GM19351 (cell line): Measurements from ENCODE around the gene MEPCE.
"Not testable (repeated sequence)": the region's sequence is repeated elsewhere in the genome, so short reads cannot be mapped to it uniquely, and the experiment has no call there.

Experiments used
- ATAC-seq: cut with Tn5 transposase; IDR thresholded peaks from one replicate; pipeline ENCODE4 v1.9.1; 2021; ENCODE audit warnings: mild to moderate bottlenecking, moderate library complexity; ENCODE audit not compliant: unreplicated experiment

The MEPCE gene

GRCh38 chr7:100429637-100430492, at the start of gene MEPCE:
TSS of gene MEPCE (plus strand) at chr7:100429831. CDS start at chr7:100430019, 188 bp downstream.
- ATAC-seq: peak; percentile 39

- no peak for ATAC-seq
Measured at GRCh38 chr7:100380196-100380595, 49.4 kb upstream of the MEPCE start.

GRCh38 chr7:100381531-100382233, 47.9 kb upstream of the MEPCE start:
- not testable (repeated sequence) for ATAC-seq

- ATAC-seq: not testable (repeated sequence)
Measured at GRCh38 chr7:100382234-100382853, 47.3 kb upstream of the MEPCE start.

GRCh38 chr7:100384628-100385294, 44.9 kb upstream of the MEPCE start:
- no peak for ATAC-seq

- ATAC-seq: no peak
Measured at GRCh38 chr7:100386940-100387339, 42.7 kb upstream of the MEPCE start.

GRCh38 chr7:100387695-100388094, 41.9 kb upstream of the MEPCE start:
- ATAC-seq: no peak

GRCh38 chr7:100389437-100390088, 40.1 kb upstream of the MEPCE start:
- ATAC-seq: no peak

- no peak for ATAC-seq
Measured at GRCh38 chr7:100390286-100391009, 39.2 kb upstream of the MEPCE start.

- no peak for ATAC-seq
Measured at GRCh38 chr7:100393233-100393905, 36.3 kb upstream of the MEPCE start.

- no peak for ATAC-seq
Measured at GRCh38 chr7:100394077-100394476, 35.6 kb upstream of the MEPCE start.

- ATAC-seq: peak; percentile 86
Measured at GRCh38 chr7:100396421-100396982, 33.1 kb upstream of the MEPCE start.

GRCh38 chr7:100397315-100398081, 32.1 kb upstream of the MEPCE start:
- no peak for ATAC-seq

- ATAC-seq: no peak
Measured at GRCh38 chr7:100398239-100398638, 31.4 kb upstream of the MEPCE start.

- no peak for ATAC-seq
Measured at GRCh38 chr7:100400041-100400440, 29.6 kb upstream of the MEPCE start.

GRCh38 chr7:100400656-100401055, 29.0 kb upstream of the MEPCE start:
- no peak for ATAC-seq

- ATAC-seq: no peak
Measured at GRCh38 chr7:100401811-100402210, 27.8 kb upstream of the MEPCE start.

- no peak for ATAC-seq
Measured at GRCh38 chr7:100402241-100402640, 27.4 kb upstream of the MEPCE start.
